Measurements from ENCODE around the gene KDM4D.

GRCh38 chr11:94928117-94928990, 45.2 kb upstream of the KDM4D start:
- no peak for TF ChIP-seq CTCF (IDR thresholded peaks at IDR 0.05; ENCODE audit: borderline replicate concordance, extremely low read depth, low read length, poor library complexity, severe bottlenecking)
- TF ChIP-seq EZH2 (IDR thresholded peaks at IDR 0.05; ENCODE audit: borderline replicate concordance, low read depth, low read length, severe bottlenecking): no peak
